Stomach smooth muscle (tissue), 2 donors: ENCODE measurements around the gene TCAIM.

Experiments used
- H3K27ac ChIP-seq: one replicate; pipeline ENCODE4 v1.7.0; 2013; ENCODE audit warnings: mild to moderate bottlenecking, low read length, inconsistent platforms
- H3K27me3 ChIP-seq, 2 donors: one replicate each; pipeline ENCODE4 v1.7.0; 2013; ENCODE audit warnings: low read length in 2 of 2; ENCODE audit not compliant: insufficient read depth in 2 of 2, control insufficient read depth in 1 of 2
- H3K36me3 ChIP-seq, 2 donors: one replicate each; pipeline ENCODE4 v1.7.0; 2013; ENCODE audit warnings: low read length in 2 of 2; ENCODE audit not compliant: control insufficient read depth in 2 of 2, insufficient read depth in 2 of 2
- H3K4me1 ChIP-seq: one replicate; pipeline ENCODE4 v1.7.0; 2013; ENCODE audit warnings: low read length; ENCODE audit not compliant: control insufficient read depth, insufficient read depth
- H3K4me3 ChIP-seq, 2 donors: one replicate each; pipeline ENCODE4 v1.7.0; 2013; ENCODE audit warnings: low read length in 2 of 2
- H3K9ac ChIP-seq, 2 donors: one replicate each; pipeline ENCODE4 v1.7.0; 2013; ENCODE audit warnings: low read length in 2 of 2, mild to moderate bottlenecking in 1 of 2
- H3K9me3 ChIP-seq, 2 donors: one replicate each; pipeline ENCODE4 v1.7.0; 2013; ENCODE audit warnings: low read length in 2 of 2; ENCODE audit not compliant: control insufficient read depth in 2 of 2
- donor health status: healthy.
- donor health status: Pancreatic carcinoma.

TCAIM gene

GRCh38 chr3:44446929-44447328, 108.4 kb downstream of the TCAIM start:
- peaks cover 4% of the 10 kb centered on the region for H3K4me1 ChIP-seq
- no peaks in the 10 kb centered on the region for H3K27me3 ChIP-seq
- H3K9me3 ChIP-seq: no peaks in the 10 kb centered on the region
- H3K36me3 ChIP-seq: peaks cover 60% of the 10 kb centered on the region in 2 donors
- H3K9ac ChIP-seq: no peak overlapping the region
- H3K27ac ChIP-seq: no peak overlapping the region
- no peak overlapping the region for H3K4me3 ChIP-seq

- Histone ChIP-seq H3K36me3 (peaks cover 74 to 75% of the 10 kb centered on the region in 2 donors), H3K4me1 (no peaks in the 10 kb centered on the region)
Measured at GRCh38 chr3:44451441-44451840, 112.9 kb downstream of the TCAIM start.

GRCh38 chr3:44454258-44454657, 115.7 kb downstream of the TCAIM start:
- no peaks in the 10 kb centered on the region for H3K4me1 ChIP-seq
- H3K27ac ChIP-seq: no peak overlapping the region
- H3K9me3 ChIP-seq: no peaks in the 10 kb centered on the region
- H3K36me3 ChIP-seq: peaks cover 53 to 54% of the 10 kb centered on the region in 2 donors
- H3K4me3 ChIP-seq: no peak overlapping the region
- no peaks in the 10 kb centered on the region for H3K27me3 ChIP-seq
- H3K9ac ChIP-seq: no peak overlapping the region

More at GRCh38 chr3:44451441-44451840, 112.9 kb downstream of the TCAIM start:
- H3K4me3 ChIP-seq: no peak overlapping the region
- H3K9me3 ChIP-seq: no peaks in the 10 kb centered on the region
- H3K9ac ChIP-seq: no peak overlapping the region
- no peak overlapping the region for H3K27ac ChIP-seq
- H3K27me3 ChIP-seq: no peaks in the 10 kb centered on the region

GRCh38 chr3:44455318-44455717, 116.8 kb downstream of the TCAIM start:
- Histone ChIP-seq H3K27ac (no peak overlapping the region), H3K36me3 (peaks cover 42 to 45% of the 10 kb centered on the region in 2 donors), H3K27me3 (no peaks in the 10 kb centered on the region), H3K4me1 (no peaks in the 10 kb centered on the region), H3K9me3 (peaks cover 0 to under 1% of the 10 kb centered on the region in 2 donors), H3K9ac (no peak overlapping the region), H3K4me3 (no peak overlapping the region)
